HepG2 (cell line): ENCODE measurements around the gene CCDC117. TPM values are rescaled to one million over a fixed set of nuclear protein-coding genes. Genes with fewer than 3 reads are reported as not detected.

Experiments
- ATM ChIP-seq: fragments of 450-650 bp; IDR thresholded peaks from 2 replicates; pipeline ENCODE4 v1.7.1; 2017; ENCODE audit warnings: mild to moderate bottlenecking, borderline replicate concordance
- FOXA3 ChIP-seq: IDR thresholded peaks from 2 replicates; pipeline ENCODE4 v1.6.1; 2016; ENCODE audit warnings: missing genetic modification reagents, missing compliant biosample characterization
- MTA1 ChIP-seq: sonication (generic); formaldehyde crosslinking; IDR thresholded peaks from 2 replicates; pipeline ENCODE4 v1.4.0; 2020; ENCODE audit warnings: missing genetic modification reagents, mild to moderate bottlenecking, borderline replicate concordance
- MXD4 ChIP-seq: IDR thresholded peaks from 2 replicates; pipeline ENCODE4 v1.6.1; 2016; ENCODE audit warnings: mild to moderate bottlenecking, missing biosample characterization, missing genetic modification reagents
- MZF1 ChIP-seq: sonication (generic); formaldehyde crosslinking; IDR thresholded peaks from 2 replicates; pipeline ENCODE4 v1.8.1; 2023; ENCODE audit warnings: mild to moderate bottlenecking, missing genetic modification reagents, borderline replicate concordance
- RFX5 ChIP-seq: IDR thresholded peaks from 2 replicates; pipeline ENCODE4 v1.6.1; 2011; ENCODE audit warnings: low read depth, low read length, improper control_type of control experiment
- SOX13 ChIP-seq, 3 experiments: fragments of 450-650 bp in 1 of 3; sonication (generic) in 1 of 3; formaldehyde crosslinking in 1 of 3; IDR thresholded peaks in 2 of 3; conservative IDR thresholded peaks in 1 of 3; 2 replicates each; pipeline versions ENCODE4 v1.5.0 to v1.6.1; 2016 to 2020; ENCODE audit warnings: antibody characterized with exemption in 1 of 3, mild to moderate bottlenecking in 1 of 3, missing compliant biosample characterization in 1 of 3, missing genetic modification reagents in 1 of 3, moderate library complexity in 1 of 3
- ZNF382 ChIP-seq: sonication (generic); formaldehyde crosslinking; IDR thresholded peaks from 2 replicates; pipeline ENCODE4 v1.5.0; 2020; ENCODE audit warnings: missing genetic modification reagents, mild to moderate bottlenecking, borderline replicate concordance
- ZNF775 ChIP-seq: sonication (generic); formaldehyde crosslinking; IDR thresholded peaks from 2 replicates; pipeline ENCODE4 v1.4.0; 2020; ENCODE audit warnings: missing genetic modification reagents, mild to moderate bottlenecking, moderate library complexity, borderline replicate concordance
- ZNF788 ChIP-seq: sonication (generic); formaldehyde crosslinking; IDR thresholded peaks from 2 replicates; pipeline ENCODE4 v1.5.0; 2020; ENCODE audit warnings: mild to moderate bottlenecking, missing genetic modification reagents, borderline replicate concordance
- polyA plus RNA-seq, 8 experiments: library from polyadenylated mRNA; depleted of rRNA in 3 of 8; stranded (reverse) in 7 of 8; unstranded in 1 of 8; fragments of >200 nt; fragmentation: Illumina TruSeq in 4 of 8; extraction: Trizol in 4 of 8; gene quantifications; 2 replicates each; pipeline versions ENCODE4 v1.2.1 to v1.2.3, GENCODE V29; 2011 to 2016; ENCODE audit warnings: low read depth in 4 of 8, missing spikeins in 1 of 8, mixed read lengths in 1 of 8; ENCODE audit not compliant: insufficient read depth in 1 of 8
- total RNA-seq, 5 experiments: library from RNA; depleted of rRNA; stranded (reverse); fragments of >200 nt; fragmentation: Illumina TruSeq; extraction: Trizol; gene quantifications; 2 replicates each; pipeline ENCODE4 v1.2.3, GENCODE V29; 2016; ENCODE audit warnings: low read depth in 1 of 5
- TF ChIP-seq, protein P1 (sequence below): sonication (generic); formaldehyde crosslinking; IDR thresholded peaks from 2 replicates; pipeline ENCODE4 v1.4.0; 2020; ENCODE audit warnings: missing genetic modification reagents
- TF ChIP-seq, protein P2 (sequence below): conservative IDR thresholded peaks from 2 replicates; pipeline ENCODE4 v1.6.1; 2018; ENCODE audit warnings: missing genetic modification reagents
- TF ChIP-seq, protein P3 (sequence below): sonication (generic); formaldehyde crosslinking; IDR thresholded peaks from 2 replicates; pipeline ENCODE4 v1.4.0; 2020; ENCODE audit warnings: missing genetic modification reagents, borderline replicate concordance
- TF ChIP-seq, protein P4 (sequence below): sonication (generic); IDR thresholded peaks from 2 replicates; pipeline ENCODE4 v1.6.1; 2016; ENCODE audit warnings: low read depth, borderline replicate concordance
- TF ChIP-seq, protein P5 (sequence below): sonication (generic); formaldehyde crosslinking; IDR thresholded peaks from 2 replicates; pipeline ENCODE4 v1.9.0; 2021; ENCODE audit warnings: missing genetic modification reagents, borderline replicate concordance

CCDC117 gene
- total and polyA plus RNA-seq, 2 of the 13 experiments (the other 11 are each of a cell fraction or from before 2014, with no cell fraction given) = 12.6 to 34.2 TPM

DNA sequence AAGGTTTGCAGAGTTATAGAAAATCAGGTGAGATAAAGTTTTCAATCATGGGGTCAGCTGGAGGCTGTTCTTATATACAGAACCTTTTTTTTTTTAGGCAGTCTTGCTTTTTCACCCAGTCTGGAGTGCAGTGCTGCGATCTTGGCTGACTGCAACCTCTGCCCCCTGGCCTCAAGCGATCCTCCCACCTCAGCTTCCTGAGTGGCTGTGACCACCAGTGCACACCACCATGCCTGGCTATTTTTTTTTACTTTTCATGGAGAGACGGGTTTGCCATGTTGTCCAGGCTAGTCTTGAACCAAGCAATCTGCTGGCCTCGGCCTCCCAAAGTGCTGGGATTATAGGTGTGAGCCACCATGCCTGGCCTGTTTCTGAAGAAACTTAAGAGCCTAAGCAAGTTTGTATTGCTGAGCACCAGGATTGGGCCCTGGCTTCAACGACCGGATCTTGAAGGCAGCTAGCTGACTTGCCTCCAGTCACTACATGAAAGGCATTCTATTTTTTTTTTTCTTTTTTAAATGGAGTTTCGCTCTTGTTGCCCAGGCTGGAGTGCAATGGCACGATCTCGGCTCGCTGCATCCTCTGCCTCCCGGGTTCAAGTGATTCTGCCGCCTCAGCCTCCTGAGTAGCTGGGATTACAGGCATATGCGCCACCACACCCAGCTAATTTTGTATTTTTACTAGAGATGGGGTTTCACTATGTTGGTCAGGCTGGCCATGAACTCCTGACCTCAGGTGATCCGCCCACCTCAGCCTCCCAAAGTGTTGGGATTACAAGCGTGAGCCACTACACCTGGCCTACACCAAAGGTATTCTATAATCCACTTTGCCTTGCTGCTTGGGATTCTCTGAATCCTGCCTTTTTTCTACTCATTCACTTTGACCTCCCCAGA is 20.2 kb downstream of the CCDC117 start (continued):
- TF ChIP-seq, protein P1, sequence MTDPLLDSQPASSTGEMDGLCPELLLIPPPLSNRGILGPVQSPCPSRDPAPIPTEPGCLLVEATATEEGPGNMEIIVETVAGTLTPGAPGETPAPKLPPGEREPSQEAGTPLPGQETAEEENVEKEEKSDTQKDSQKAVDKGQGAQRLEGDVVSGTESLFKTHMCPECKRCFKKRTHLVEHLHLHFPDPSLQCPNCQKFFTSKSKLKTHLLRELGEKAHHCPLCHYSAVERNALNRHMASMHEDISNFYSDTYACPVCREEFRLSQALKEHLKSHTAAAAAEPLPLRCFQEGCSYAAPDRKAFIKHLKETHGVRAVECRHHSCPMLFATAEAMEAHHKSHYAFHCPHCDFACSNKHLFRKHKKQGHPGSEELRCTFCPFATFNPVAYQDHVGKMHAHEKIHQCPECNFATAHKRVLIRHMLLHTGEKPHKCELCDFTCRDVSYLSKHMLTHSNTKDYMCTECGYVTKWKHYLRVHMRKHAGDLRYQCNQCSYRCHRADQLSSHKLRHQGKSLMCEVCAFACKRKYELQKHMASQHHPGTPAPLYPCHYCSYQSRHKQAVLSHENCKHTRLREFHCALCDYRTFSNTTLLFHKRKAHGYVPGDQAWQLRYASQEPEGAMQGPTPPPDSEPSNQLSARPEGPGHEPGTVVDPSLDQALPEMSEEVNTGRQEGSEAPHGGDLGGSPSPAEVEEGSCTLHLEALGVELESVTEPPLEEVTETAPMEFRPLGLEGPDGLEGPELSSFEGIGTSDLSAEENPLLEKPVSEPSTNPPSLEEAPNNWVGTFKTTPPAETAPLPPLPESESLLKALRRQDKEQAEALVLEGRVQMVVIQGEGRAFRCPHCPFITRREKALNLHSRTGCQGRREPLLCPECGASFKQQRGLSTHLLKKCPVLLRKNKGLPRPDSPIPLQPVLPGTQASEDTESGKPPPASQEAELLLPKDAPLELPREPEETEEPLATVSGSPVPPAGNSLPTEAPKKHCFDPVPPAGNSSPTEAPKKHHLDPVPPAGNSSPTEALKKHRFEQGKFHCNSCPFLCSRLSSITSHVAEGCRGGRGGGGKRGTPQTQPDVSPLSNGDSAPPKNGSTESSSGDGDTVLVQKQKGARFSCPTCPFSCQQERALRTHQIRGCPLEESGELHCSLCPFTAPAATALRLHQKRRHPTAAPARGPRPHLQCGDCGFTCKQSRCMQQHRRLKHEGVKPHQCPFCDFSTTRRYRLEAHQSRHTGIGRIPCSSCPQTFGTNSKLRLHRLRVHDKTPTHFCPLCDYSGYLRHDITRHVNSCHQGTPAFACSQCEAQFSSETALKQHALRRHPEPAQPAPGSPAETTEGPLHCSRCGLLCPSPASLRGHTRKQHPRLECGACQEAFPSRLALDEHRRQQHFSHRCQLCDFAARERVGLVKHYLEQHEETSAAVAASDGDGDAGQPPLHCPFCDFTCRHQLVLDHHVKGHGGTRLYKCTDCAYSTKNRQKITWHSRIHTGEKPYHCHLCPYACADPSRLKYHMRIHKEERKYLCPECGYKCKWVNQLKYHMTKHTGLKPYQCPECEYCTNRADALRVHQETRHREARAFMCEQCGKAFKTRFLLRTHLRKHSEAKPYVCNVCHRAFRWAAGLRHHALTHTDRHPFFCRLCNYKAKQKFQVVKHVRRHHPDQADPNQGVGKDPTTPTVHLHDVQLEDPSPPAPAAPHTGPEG (CRISPR knock-in tag) = no peak
- TF ChIP-seq ZNF788 (CRISPR knock-in tag) (0 out of 2 replicates have a peak, but pooled peaks have one; percentile 14), FOXA3 (CRISPR knock-in tag) (0 out of 2 replicates have a peak, but pooled peaks have one; percentile 26), RFX5 (no peak), MXD4 (no peak), MTA1 (CRISPR knock-in tag) (no peak), ATM (no peak), MZF1 (CRISPR knock-in tag) (no peak), ZNF382 (CRISPR knock-in tag) (no peak), SOX13 (IDR thresholded peaks at IDR 0.05) (no peak), SOX13 (CRISPR knock-in tag; conservative IDR thresholded peaks at IDR 0.05 in 1 of 2, IDR thresholded peaks at IDR 0.05 in 1 of 2) (peak in 1 of 2 experiments; percentile 46; a peak in 1 of 4 replicates), ZNF775 (no peak)
- TF ChIP-seq, protein P2, sequence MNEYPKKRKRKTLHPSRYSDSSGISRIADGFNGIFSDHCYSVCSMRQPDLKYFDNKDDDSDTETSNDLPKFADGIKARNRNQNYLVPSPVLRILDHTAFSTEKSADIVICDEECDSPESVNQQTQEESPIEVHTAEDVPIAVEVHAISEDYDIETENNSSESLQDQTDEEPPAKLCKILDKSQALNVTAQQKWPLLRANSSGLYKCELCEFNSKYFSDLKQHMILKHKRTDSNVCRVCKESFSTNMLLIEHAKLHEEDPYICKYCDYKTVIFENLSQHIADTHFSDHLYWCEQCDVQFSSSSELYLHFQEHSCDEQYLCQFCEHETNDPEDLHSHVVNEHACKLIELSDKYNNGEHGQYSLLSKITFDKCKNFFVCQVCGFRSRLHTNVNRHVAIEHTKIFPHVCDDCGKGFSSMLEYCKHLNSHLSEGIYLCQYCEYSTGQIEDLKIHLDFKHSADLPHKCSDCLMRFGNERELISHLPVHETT (CRISPR knock-in tag) = no peak
- TF ChIP-seq, protein P3, sequence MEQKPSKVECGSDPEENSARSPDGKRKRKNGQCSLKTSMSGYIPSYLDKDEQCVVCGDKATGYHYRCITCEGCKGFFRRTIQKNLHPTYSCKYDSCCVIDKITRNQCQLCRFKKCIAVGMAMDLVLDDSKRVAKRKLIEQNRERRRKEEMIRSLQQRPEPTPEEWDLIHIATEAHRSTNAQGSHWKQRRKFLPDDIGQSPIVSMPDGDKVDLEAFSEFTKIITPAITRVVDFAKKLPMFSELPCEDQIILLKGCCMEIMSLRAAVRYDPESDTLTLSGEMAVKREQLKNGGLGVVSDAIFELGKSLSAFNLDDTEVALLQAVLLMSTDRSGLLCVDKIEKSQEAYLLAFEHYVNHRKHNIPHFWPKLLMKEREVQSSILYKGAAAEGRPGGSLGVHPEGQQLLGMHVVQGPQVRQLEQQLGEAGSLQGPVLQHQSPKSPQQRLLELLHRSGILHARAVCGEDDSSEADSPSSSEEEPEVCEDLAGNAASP (CRISPR knock-in tag) = peak; percentile 70; the same call in 1 of the 2 replicates
- TF ChIP-seq, protein P4, sequence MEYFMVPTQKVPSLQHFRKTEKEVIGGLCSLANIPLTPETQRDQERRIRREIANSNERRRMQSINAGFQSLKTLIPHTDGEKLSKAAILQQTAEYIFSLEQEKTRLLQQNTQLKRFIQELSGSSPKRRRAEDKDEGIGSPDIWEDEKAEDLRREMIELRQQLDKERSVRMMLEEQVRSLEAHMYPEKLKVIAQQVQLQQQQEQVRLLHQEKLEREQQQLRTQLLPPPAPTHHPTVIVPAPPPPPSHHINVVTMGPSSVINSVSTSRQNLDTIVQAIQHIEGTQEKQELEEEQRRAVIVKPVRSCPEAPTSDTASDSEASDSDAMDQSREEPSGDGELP = no peak
- TF ChIP-seq, protein P5, sequence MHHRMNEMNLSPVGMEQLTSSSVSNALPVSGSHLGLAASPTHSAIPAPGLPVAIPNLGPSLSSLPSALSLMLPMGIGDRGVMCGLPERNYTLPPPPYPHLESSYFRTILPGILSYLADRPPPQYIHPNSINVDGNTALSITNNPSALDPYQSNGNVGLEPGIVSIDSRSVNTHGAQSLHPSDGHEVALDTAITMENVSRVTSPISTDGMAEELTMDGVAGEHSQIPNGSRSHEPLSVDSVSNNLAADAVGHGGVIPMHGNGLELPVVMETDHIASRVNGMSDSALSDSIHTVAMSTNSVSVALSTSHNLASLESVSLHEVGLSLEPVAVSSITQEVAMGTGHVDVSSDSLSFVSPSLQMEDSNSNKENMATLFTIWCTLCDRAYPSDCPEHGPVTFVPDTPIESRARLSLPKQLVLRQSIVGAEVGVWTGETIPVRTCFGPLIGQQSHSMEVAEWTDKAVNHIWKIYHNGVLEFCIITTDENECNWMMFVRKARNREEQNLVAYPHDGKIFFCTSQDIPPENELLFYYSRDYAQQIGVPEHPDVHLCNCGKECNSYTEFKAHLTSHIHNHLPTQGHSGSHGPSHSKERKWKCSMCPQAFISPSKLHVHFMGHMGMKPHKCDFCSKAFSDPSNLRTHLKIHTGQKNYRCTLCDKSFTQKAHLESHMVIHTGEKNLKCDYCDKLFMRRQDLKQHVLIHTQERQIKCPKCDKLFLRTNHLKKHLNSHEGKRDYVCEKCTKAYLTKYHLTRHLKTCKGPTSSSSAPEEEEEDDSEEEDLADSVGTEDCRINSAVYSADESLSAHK (CRISPR knock-in tag) = no peak
